Measurements from ENCODE around the gene FIGN. TPM values are rescaled to one million over a fixed set of nuclear protein-coding genes. Genes with fewer than 3 reads are reported as not detected.

The FIGN gene
- total and polyA plus RNA-seq, 2 donors (not counting 1 experiment from before 2014, with no cell fraction given), result 1.5 to 1.6 TPM

- Histone ChIP-seq H3K4me3 (replicated peaks in 1 of 4; ENCODE audit: control extremely low read depth in 1 of 4, insufficient read depth in 1 of 4, low read depth in 3 of 4, low read length in 4 of 4) (no peak overlapping the region), H3K9ac (ENCODE audit: insufficient read depth, low read length) (no peak overlapping the region), H3K79me2 (ENCODE audit: control insufficient read depth, insufficient read depth, low read length) (no peaks in the 10 kb centered on the region), H3K27ac (ENCODE audit: insufficient read depth, low read length) (no peak overlapping the region), H3K36me3 (ENCODE audit: control insufficient read depth, insufficient read depth, low read length) (no peaks in the 10 kb centered on the region), H3K27me3 (ENCODE audit: control insufficient read depth, insufficient read depth, low read length) (no peaks in the 10 kb centered on the region), H4K20me1 (ENCODE audit: control insufficient read depth, extremely low read depth, insufficient read depth, low read length) (no peaks in the 10 kb centered on the region), H2AFZ (ENCODE audit: low read length) (no peak overlapping the region), H3K4me2 (ENCODE audit: extremely low read depth, insufficient read depth, low read length) (no peak overlapping the region), H3K4me1 (ENCODE audit: control insufficient read depth, extremely low read depth, insufficient read depth, low read length) (no peaks in the 10 kb centered on the region), H3K9me3 (ENCODE audit: control insufficient read depth, insufficient read depth, low read depth, low read length) (no peaks in the 10 kb centered on the region)
- no peak for TF ChIP-seq EZH2 (IDR thresholded peaks at IDR 0.05; ENCODE audit: low read length, missing control alignments)
- TF ChIP-seq, protein P1, sequence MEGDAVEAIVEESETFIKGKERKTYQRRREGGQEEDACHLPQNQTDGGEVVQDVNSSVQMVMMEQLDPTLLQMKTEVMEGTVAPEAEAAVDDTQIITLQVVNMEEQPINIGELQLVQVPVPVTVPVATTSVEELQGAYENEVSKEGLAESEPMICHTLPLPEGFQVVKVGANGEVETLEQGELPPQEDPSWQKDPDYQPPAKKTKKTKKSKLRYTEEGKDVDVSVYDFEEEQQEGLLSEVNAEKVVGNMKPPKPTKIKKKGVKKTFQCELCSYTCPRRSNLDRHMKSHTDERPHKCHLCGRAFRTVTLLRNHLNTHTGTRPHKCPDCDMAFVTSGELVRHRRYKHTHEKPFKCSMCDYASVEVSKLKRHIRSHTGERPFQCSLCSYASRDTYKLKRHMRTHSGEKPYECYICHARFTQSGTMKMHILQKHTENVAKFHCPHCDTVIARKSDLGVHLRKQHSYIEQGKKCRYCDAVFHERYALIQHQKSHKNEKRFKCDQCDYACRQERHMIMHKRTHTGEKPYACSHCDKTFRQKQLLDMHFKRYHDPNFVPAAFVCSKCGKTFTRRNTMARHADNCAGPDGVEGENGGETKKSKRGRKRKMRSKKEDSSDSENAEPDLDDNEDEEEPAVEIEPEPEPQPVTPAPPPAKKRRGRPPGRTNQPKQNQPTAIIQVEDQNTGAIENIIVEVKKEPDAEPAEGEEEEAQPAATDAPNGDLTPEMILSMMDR (conservative IDR thresholded peaks at IDR 0.05 in 1 of 2, IDR thresholded peaks at IDR 0.05 in 1 of 2; ENCODE audit: low read depth in 1 of 2, low read length in 2 of 2), result no peak
- no peak for DNase-seq (ENCODE audit: low read depth in 2 of 2)
These were observed 144.3 kb downstream of the FIGN start for GRCh38 chr2:163591461-163591860.

- Histone ChIP-seq H3K79me2 (ENCODE audit: control insufficient read depth, insufficient read depth, low read length) (no peaks in the 10 kb centered on the region), H3K27me3 (ENCODE audit: control insufficient read depth, insufficient read depth, low read length) (no peaks in the 10 kb centered on the region), H3K36me3 (ENCODE audit: control insufficient read depth, insufficient read depth, low read length) (no peaks in the 10 kb centered on the region), H3K9me3 (ENCODE audit: control insufficient read depth, insufficient read depth, low read depth, low read length) (no peaks in the 10 kb centered on the region), H4K20me1 (ENCODE audit: control insufficient read depth, extremely low read depth, insufficient read depth, low read length) (no peaks in the 10 kb centered on the region), H3K4me1 (ENCODE audit: control insufficient read depth, extremely low read depth, insufficient read depth, low read length) (no peaks in the 10 kb centered on the region), H2AFZ (ENCODE audit: low read length) (no peak overlapping the region), H3K27ac (ENCODE audit: insufficient read depth, low read length) (no peak overlapping the region), H3K9ac (ENCODE audit: insufficient read depth, low read length) (no peak overlapping the region), H3K4me3 (replicated peaks in 1 of 4; ENCODE audit: control extremely low read depth in 1 of 4, insufficient read depth in 1 of 4, low read depth in 3 of 4, low read length in 4 of 4) (no peak overlapping the region), H3K4me2 (ENCODE audit: extremely low read depth, insufficient read depth, low read length) (no peak overlapping the region)
- TF ChIP-seq, protein P1 (conservative IDR thresholded peaks at IDR 0.05 in 1 of 2, IDR thresholded peaks at IDR 0.05 in 1 of 2; ENCODE audit: low read depth in 1 of 2, low read length in 2 of 2), result no peak
- TF ChIP-seq EZH2 (IDR thresholded peaks at IDR 0.05; ENCODE audit: low read length, missing control alignments), result no peak
- DNase-seq (ENCODE audit: low read depth in 2 of 2), result no peak
These were observed 155.1 kb downstream of the FIGN start for GRCh38 chr2:163580757-163581156.

GRCh38 chr2:163574309-163574708 lies 161.5 kb downstream of the FIGN start:
- Histone ChIP-seq H3K4me3 (replicated peaks in 1 of 4; ENCODE audit: control extremely low read depth in 1 of 4, insufficient read depth in 1 of 4, low read depth in 3 of 4, low read length in 4 of 4) (no peak overlapping the region), H3K9ac (ENCODE audit: insufficient read depth, low read length) (no peak overlapping the region), H4K20me1 (ENCODE audit: control insufficient read depth, extremely low read depth, insufficient read depth, low read length) (no peaks in the 10 kb centered on the region), H3K79me2 (ENCODE audit: control insufficient read depth, insufficient read depth, low read length) (no peaks in the 10 kb centered on the region), H3K4me2 (ENCODE audit: extremely low read depth, insufficient read depth, low read length) (no peak overlapping the region), H3K9me3 (ENCODE audit: control insufficient read depth, insufficient read depth, low read depth, low read length) (no peaks in the 10 kb centered on the region), H2AFZ (ENCODE audit: low read length) (no peak overlapping the region), H3K27me3 (ENCODE audit: control insufficient read depth, insufficient read depth, low read length) (no peaks in the 10 kb centered on the region), H3K36me3 (ENCODE audit: control insufficient read depth, insufficient read depth, low read length) (no peaks in the 10 kb centered on the region), H3K4me1 (ENCODE audit: control insufficient read depth, extremely low read depth, insufficient read depth, low read length) (no peaks in the 10 kb centered on the region), H3K27ac (ENCODE audit: insufficient read depth, low read length) (no peak overlapping the region)
- TF ChIP-seq, protein P1 (conservative IDR thresholded peaks at IDR 0.05 in 1 of 2, IDR thresholded peaks at IDR 0.05 in 1 of 2; ENCODE audit: low read depth in 1 of 2, low read length in 2 of 2), result no peak
- no peak for TF ChIP-seq EZH2 (IDR thresholded peaks at IDR 0.05; ENCODE audit: low read length, missing control alignments)
- no peak for DNase-seq (ENCODE audit: low read depth in 2 of 2)

All from fibroblast of lung (primary cell).